Stomach smooth muscle (tissue), 2 donors: ENCODE data around the gene CNTNAP5.

Source experiments
- H3K27ac ChIP-seq: one replicate; pipeline ENCODE4 v1.7.0; 2013; ENCODE audit warnings: mild to moderate bottlenecking, low read length, inconsistent platforms
- H3K27me3 ChIP-seq, 2 donors: one replicate each; pipeline ENCODE4 v1.7.0; 2013; ENCODE audit warnings: low read length in 2 of 2; ENCODE audit not compliant: insufficient read depth in 2 of 2, control insufficient read depth in 1 of 2
- H3K36me3 ChIP-seq, 2 donors: one replicate each; pipeline ENCODE4 v1.7.0; 2013; ENCODE audit warnings: low read length in 2 of 2; ENCODE audit not compliant: control insufficient read depth in 2 of 2, insufficient read depth in 2 of 2
- H3K4me1 ChIP-seq: one replicate; pipeline ENCODE4 v1.7.0; 2013; ENCODE audit warnings: low read length; ENCODE audit not compliant: control insufficient read depth, insufficient read depth
- H3K4me3 ChIP-seq, 2 donors: one replicate each; pipeline ENCODE4 v1.7.0; 2013; ENCODE audit warnings: low read length in 2 of 2
- H3K9ac ChIP-seq, 2 donors: one replicate each; pipeline ENCODE4 v1.7.0; 2013; ENCODE audit warnings: low read length in 2 of 2, mild to moderate bottlenecking in 1 of 2
- H3K9me3 ChIP-seq, 2 donors: one replicate each; pipeline ENCODE4 v1.7.0; 2013; ENCODE audit warnings: low read length in 2 of 2; ENCODE audit not compliant: control insufficient read depth in 2 of 2
- donor health status: healthy.
- donor health status: Pancreatic carcinoma.

Gene CNTNAP5

DNA sequence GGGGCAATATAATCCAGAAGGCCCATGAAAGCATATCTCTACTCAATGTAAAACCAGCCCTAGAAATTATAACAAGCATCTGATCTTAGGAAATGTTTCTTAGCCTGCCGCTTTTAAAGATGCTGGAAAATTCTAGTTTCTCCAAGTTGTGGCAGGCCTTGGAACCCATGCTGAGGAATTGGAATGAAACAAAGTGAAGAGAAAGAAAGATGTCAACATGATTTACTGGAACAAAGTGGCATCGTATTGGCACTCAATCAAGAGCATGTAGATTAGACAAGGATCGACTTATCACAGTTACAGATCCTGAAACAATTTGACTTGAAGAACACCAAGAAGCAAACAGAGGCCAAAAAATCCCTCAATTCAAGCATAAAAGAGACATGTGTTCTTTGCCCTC is 28.7 kb downstream of the CNTNAP5 start:
- Histone ChIP-seq H3K9me3 (no peaks in the 10 kb centered on the region), H3K27me3 (no peaks in the 10 kb centered on the region), H3K9ac (no peak overlapping the region), H3K4me3 (no peak overlapping the region), H3K36me3 (no peaks in the 10 kb centered on the region), H3K4me1 (no peaks in the 10 kb centered on the region), H3K27ac (no peak overlapping the region)

DNA sequence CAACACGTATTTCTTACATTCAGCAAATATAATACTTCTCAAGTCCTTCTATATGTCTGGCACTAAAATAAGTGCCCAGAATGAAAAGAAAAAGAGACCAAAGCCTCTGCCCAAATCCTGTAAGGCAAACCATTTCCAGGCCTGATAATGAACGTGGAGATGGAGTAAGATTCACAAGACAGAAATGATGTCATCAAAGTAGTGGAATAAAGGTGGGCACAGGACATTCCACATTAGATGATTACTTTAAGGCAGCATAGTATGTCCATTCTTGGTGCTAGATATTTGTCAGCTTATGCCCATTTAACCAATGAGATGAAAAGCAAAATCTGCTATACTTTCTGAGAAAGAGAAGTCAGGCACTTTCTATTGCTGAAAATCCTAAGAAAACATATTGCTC is 38.5 kb downstream of the CNTNAP5 start:
- Histone ChIP-seq H3K4me3 (no peak overlapping the region), H3K27me3 (no peaks in the 10 kb centered on the region), H3K27ac (no peak overlapping the region), H3K9ac (no peak overlapping the region), H3K36me3 (no peaks in the 10 kb centered on the region), H3K9me3 (no peaks in the 10 kb centered on the region), H3K4me1 (no peaks in the 10 kb centered on the region)

DNA sequence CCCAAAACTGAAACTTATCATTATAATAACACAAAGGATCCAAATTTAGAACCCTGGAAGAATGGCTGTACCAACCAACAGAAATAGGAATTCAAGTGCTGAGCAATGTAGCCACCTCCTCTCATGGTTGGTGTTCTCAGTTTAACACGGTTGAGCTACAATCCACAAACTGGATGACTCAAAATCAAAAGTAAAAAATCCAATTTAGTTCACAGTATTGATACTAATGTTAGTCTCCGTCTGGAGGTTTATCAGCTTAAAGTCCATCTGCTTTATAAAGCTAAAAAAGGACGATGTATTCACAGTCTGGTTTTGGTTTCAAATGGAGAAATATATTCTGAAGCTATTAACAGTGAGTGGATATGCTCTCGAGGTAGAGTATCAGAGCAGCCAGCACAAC is 40.5 kb downstream of the CNTNAP5 start:
- H3K9me3 ChIP-seq: no peaks in the 10 kb centered on the region
- H3K9ac ChIP-seq: no peak overlapping the region
- H3K36me3 ChIP-seq: no peaks in the 10 kb centered on the region
- H3K27ac ChIP-seq: no peak overlapping the region
- H3K4me1 ChIP-seq: no peaks in the 10 kb centered on the region
- H3K27me3 ChIP-seq: no peaks in the 10 kb centered on the region
- no peak overlapping the region for H3K4me3 ChIP-seq

DNA sequence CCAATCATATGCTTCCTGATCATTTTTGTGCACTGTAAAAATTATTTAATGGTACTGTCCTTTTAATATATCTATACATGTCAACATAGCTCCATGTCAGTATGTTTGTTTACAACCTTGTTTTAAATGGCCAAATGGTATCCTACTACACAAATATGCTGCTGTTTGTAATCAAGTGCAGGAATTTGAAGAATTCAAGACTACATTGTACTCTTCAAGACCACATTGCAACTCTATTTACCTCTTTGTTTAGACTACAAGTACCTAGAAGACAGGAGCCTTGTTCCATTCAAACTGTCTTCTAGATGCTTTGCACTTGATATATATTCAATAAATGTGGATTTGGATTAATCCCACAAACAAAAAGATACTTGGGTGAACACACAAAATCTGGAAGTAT is 41.7 kb downstream of the CNTNAP5 start:
- H3K36me3 ChIP-seq: no peaks in the 10 kb centered on the region
- no peaks in the 10 kb centered on the region for H3K4me1 ChIP-seq
- H3K27me3 ChIP-seq: no peaks in the 10 kb centered on the region
- H3K9me3 ChIP-seq: no peaks in the 10 kb centered on the region
- no peak overlapping the region for H3K9ac ChIP-seq
- H3K4me3 ChIP-seq: no peak overlapping the region
- no peak overlapping the region for H3K27ac ChIP-seq

DNA sequence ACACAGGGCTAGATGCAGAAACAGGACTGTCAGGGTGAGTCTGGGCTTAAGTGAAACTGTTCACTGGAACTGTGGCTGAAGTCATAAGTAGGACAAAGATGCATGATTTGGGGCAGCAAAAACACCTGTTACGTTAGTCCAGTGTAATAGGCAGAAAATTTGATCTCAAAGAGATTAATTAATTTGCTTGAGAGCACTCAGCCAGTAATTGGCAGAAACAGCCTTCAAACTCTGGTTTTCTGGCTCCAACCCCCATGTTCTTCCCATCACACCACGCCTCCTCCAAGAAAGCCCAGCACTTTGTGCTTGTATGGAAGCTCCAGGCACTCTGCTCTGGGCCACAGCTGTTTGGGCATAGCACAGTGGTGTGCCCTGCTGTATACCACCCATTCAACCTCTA is 54.0 kb downstream of the CNTNAP5 start:
- Histone ChIP-seq H3K27ac (no peak overlapping the region), H3K9ac (no peak overlapping the region), H3K36me3 (no peaks in the 10 kb centered on the region), H3K9me3 (no peaks in the 10 kb centered on the region), H3K4me1 (no peaks in the 10 kb centered on the region), H3K4me3 (no peak overlapping the region), H3K27me3 (no peaks in the 10 kb centered on the region)

DNA sequence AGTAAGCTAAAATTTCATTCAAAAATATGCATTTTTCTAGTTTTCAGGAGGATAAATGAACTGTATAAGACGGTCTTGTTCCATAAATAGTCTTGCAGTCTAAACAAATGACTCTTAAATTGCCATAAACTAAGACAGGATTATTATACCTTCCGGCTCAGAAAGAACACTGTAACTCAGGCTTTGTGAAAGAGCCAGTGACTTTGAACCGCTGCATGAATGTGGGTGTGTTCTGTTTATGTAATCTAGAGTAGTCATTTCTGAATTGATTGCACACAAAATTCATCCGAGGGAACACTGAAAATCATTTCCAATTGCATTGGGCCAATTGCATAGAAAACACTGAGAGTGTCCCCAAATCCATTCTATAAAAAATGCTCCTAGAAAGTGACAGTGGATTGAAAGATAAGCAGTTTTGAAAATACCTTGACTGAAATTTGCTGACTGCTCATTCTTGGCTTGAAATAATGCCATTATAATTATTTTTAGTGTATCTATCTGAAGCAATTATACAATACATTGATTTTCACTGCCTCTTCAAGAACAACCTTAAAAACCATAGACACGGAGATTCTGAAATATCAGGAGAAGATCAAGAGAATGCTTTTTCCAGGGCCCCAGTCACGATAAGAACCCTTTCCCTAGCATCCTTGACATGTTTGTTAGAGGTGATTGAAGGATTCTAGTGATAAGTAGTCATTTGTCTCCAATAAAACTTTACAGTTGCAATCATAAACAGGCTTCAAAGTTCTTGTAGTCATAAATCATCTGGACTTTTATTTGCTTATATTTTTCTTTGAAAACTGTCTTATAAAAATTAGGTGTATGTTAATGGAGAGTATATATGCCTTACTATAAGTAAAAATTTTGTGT is 55.4 kb downstream of the CNTNAP5 start:
- Histone ChIP-seq H3K36me3 (no peaks in the 10 kb centered on the region), H3K9ac (no peak overlapping the region), H3K27me3 (no peaks in the 10 kb centered on the region)

DNA sequence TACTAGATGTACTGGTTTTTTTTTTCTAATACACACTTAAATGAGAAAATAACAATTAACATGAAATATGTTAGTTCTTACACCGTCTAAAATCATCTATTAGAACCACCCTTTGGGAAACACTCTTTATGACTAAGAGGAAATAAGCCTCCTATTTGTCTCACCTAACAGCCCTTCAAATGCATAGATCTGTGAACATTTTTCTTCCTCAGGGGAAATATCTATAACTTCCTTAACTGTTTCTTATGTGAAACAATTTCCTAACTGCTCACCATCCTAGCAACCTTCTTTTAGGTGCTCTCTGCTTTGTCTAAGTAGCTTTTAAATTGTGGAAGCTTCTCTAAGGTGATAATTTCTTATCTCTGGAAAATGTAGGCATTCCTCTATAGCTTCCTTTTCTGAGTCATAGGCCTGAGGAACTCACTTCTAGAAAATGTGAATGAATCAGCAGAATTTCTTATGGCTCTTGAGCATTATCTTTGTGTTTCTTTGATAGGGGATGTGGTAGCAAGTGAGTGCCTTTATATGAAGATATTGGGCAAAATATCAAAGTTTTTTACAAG is 56.1 kb downstream of the CNTNAP5 start:
- no peak overlapping the region for H3K9ac ChIP-seq

More for the DNA sequence above, 55.4 kb downstream of the CNTNAP5 start:
- Histone ChIP-seq H3K27ac (no peak overlapping the region), H3K4me1 (no peaks in the 10 kb centered on the region), H3K4me3 (no peak overlapping the region), H3K9me3 (no peaks in the 10 kb centered on the region)

DNA sequence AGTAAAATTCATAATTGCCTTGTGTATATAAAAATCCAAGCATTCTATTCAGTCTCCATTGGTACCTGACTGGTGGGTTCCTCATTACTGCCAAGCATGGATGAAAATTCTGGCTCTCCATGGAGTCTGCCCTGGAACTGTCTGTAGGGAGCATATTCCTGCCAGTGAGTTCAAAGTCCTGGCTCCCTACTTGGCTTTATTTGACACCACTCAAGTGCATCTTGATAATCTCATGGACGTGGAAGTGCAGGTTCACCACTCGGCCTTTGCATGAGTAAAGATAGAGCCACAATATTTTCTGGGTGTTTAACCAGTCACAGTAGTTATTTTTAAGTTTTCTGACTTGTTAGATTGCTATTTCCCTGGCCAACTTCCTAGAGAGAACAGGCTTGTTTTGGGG is 63.5 kb downstream of the CNTNAP5 start:
- H3K4me1 ChIP-seq: no peaks in the 10 kb centered on the region
- H3K9ac ChIP-seq: no peak overlapping the region
- no peaks in the 10 kb centered on the region for H3K27me3 ChIP-seq
- no peak overlapping the region for H3K27ac ChIP-seq
- H3K9me3 ChIP-seq: peaks cover 0 to 2% of the 10 kb centered on the region in 2 donors
- no peaks in the 10 kb centered on the region for H3K36me3 ChIP-seq
- H3K4me3 ChIP-seq: no peak overlapping the region

More for the DNA sequence above, 56.1 kb downstream of the CNTNAP5 start:
- Histone ChIP-seq H3K27me3 (no peaks in the 10 kb centered on the region), H3K27ac (no peak overlapping the region), H3K4me3 (no peak overlapping the region), H3K4me1 (no peaks in the 10 kb centered on the region), H3K9me3 (no peaks in the 10 kb centered on the region), H3K36me3 (no peaks in the 10 kb centered on the region)

DNA sequence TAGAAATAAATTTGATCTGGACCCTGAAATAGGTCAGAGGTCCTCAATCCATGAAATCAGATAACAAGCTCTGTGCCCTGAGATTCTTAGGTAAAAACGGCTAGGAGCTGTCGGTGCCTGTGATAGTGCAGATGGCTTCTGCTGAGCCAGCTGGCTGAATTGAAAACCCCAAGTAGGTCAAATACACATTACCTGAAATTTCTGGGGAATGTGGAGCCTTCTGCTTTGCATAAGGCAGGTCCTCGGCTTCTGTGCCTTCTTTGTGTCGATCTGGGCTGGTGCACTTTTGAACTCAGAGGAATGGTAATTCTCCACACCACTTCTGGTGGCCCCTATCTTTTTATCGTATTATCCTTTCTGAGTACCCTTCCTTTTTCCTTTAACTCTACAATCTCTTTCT is 66.6 kb downstream of the CNTNAP5 start:
- Histone ChIP-seq H3K27me3 (no peaks in the 10 kb centered on the region), H3K4me3 (no peak overlapping the region), H3K9me3 (peaks cover 0 to 2% of the 10 kb centered on the region in 2 donors), H3K36me3 (no peaks in the 10 kb centered on the region), H3K9ac (no peak overlapping the region), H3K4me1 (no peaks in the 10 kb centered on the region), H3K27ac (no peak overlapping the region)

DNA sequence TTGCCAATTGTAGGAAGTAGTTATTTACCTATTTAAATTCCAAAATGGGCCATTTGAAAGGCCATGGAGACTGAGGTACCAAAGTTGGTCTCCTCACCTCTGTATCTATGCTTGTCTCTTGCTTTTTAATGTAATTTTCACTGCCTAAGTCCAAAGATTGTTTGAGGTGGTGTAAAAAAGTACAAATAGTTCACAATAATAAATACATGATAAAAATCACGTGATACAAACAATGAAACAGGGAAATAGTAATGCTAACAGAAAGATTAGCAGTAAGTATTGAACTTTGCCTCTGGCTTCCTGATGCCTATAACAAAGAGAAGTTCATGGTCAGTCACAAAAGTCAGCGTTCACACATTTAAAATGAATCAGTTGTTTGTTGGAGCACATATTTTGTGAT is 67.6 kb downstream of the CNTNAP5 start:
- H3K9me3 ChIP-seq: peaks cover 0 to 2% of the 10 kb centered on the region in 2 donors
- H3K36me3 ChIP-seq: no peaks in the 10 kb centered on the region
- H3K4me1 ChIP-seq: no peaks in the 10 kb centered on the region
- no peak overlapping the region for H3K9ac ChIP-seq
- no peaks in the 10 kb centered on the region for H3K27me3 ChIP-seq
- no peak overlapping the region for H3K27ac ChIP-seq
- no peak overlapping the region for H3K4me3 ChIP-seq

DNA sequence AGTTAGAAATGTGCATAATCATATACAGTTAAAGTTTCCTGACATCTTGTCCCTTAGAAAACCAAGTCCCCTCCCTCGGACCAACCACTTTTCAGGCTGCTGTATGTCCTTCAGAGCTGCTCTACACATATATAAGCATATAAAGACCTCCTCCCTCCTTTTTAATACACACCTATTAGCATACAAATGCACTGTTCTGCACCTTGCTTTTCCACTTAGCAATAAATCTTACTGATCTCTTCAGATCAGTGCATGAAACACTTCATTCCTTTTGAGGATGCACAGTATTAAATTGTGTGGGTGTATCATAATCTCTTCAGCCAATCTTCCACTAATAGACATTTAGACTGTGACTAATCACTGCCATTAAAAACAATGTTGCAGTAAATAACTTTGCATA is 79.8 kb downstream of the CNTNAP5 start:
- H3K27ac ChIP-seq: no peak overlapping the region
- no peak overlapping the region for H3K9ac ChIP-seq
- H3K36me3 ChIP-seq: no peaks in the 10 kb centered on the region
- no peaks in the 10 kb centered on the region for H3K9me3 ChIP-seq
- H3K4me1 ChIP-seq: no peaks in the 10 kb centered on the region
- H3K4me3 ChIP-seq: no peak overlapping the region
- H3K27me3 ChIP-seq: no peaks in the 10 kb centered on the region
